Heart left ventricle (tissue), 16 donors: ENCODE measurements around the gene XRCC2. TPM values are rescaled to one million over a fixed set of nuclear protein-coding genes. Genes with fewer than 3 reads are reported as not detected.

Experiments
- ATAC-seq, 4 donors: fragments of 200-7000 bp; cut with Tn5 transposase; one replicate each; pipeline ENCODE4 v1.9.1; 2020 to 2022; ENCODE audit warnings: moderate library complexity in 4 of 4, mild to moderate bottlenecking in 3 of 4, moderate number of reproducible peaks in 1 of 4
- DNase-seq, 5 donors: peaks; one replicate each; pipeline ENCODE4 v3.0.0-alpha.2; 2020
- H3K27ac ChIP-seq, 12 donors: fragments of 200-600 bp; sonication (generic) in 4 of 12; one replicate each; pipeline versions ENCODE4 v1.5.0 to v1.8.0; 2016 to 2022; ENCODE audit warnings: mild to moderate bottlenecking in 2 of 12
- H3K27me3 ChIP-seq, 9 donors: fragments of 200-600 bp; sonication (generic) in 2 of 9; one replicate each; pipeline versions ENCODE4 v1.5.1 to v1.8.0; 2016 to 2022; ENCODE audit warnings: mild to moderate bottlenecking in 3 of 9
- H3K36me3 ChIP-seq, 9 donors: fragments of 200-600 bp; sonication (generic) in 2 of 9; one replicate each; pipeline versions ENCODE4 v1.5.0 to v1.8.0; 2018 to 2022; ENCODE audit warnings: mild to moderate bottlenecking in 2 of 9
- H3K4me1 ChIP-seq, 12 donors: fragments of 200-600 bp; sonication (generic) in 4 of 12; one replicate each; pipeline versions ENCODE4 v1.5.0 to v1.8.0; 2016 to 2022; ENCODE audit warnings: mild to moderate bottlenecking in 3 of 12
- H3K4me3 ChIP-seq, 12 donors: fragments of 200-600 bp; sonication (generic) in 4 of 12; one replicate each; pipeline versions ENCODE4 v1.5.0 to v1.8.0; 2017 to 2022; ENCODE audit warnings: mild to moderate bottlenecking in 9 of 12, moderate library complexity in 4 of 12
- H3K9me3 ChIP-seq, 12 donors: fragments of 200-600 bp; sonication (generic) in 4 of 12; one replicate each; pipeline versions ENCODE4 v1.5.0 to v1.8.0; 2016 to 2022; ENCODE audit warnings: mild to moderate bottlenecking in 1 of 12
- CTCF ChIP-seq, 12 donors: fragments of 200-600 bp; sonication (generic) in 4 of 12; IDR thresholded peaks; one replicate each; pipeline versions ENCODE4 v1.5.0 to v1.8.0; 2018 to 2022; ENCODE audit warnings: antibody characterized with exemption in 12 of 12, mild to moderate bottlenecking in 5 of 12
- POLR2A ChIP-seq, 2 donors: fragments of 450-650 bp; IDR thresholded peaks; one replicate each; pipeline ENCODE4 v1.6.1; 2017; ENCODE audit warnings: antibody characterized with exemption in 2 of 2, mild to moderate bottlenecking in 2 of 2, moderate library complexity in 2 of 2
- WGBS, 4 donors: extraction: QIAGEN DNeasy Blood & Tissue Kit in 2 of 4; methylation state at CpG; one replicate each; pipeline versions ENCODE4 v1.1.5 to v1.1.7; 2013 to 2018; 5-methylcytosine and 5-hydroxymethylcytosine counted together
- intact Hi-C, 10 donors: fragments of 100-400 bp; cut with DNase I; formaldehyde crosslinking; loops; one replicate each; pipeline versions ENCODE4 v1.11.1 to v1.14.2; 2022
- polyA plus RNA-seq, 2 donors: library from polyadenylated mRNA; stranded (reverse); fragments of 200-250 nt; gene quantifications; one replicate each; pipeline ENCODE4 v1.2.3, GENCODE V29; 2013
- total RNA-seq, 9 donors: library from RNA; depleted of rRNA in 2 of 9; stranded (reverse); fragments of >200 nt in 2 of 9; fragmentation: NEBNext Ultra II Directional in 3 of 9; extraction: Animal tissue kit (Norgen Biotek cat#: 25700) in 3 of 9; gene quantifications; one replicate each; pipeline versions ENCODE4 v1.1.0 to v1.2.4, GENCODE V29; 2016 to 2023
- donor health status: ischemic (EF 13 %, LVEDD 7.1; RV severe dilation, severe dysfunction).
- donor health status: healthy with polysubstance abuse.
- donor health status: DM: no; HTN: yes; CAD: no.
- donor health status: DM: no; HTN: no; CAD: no.
- donor health status: ischemic (EF 25% LVEDD 6.9; RV normal size, moderate dysfunction).
- donor health status: ischemic (EF 25% LVEDD 5.7; RV mildly dilated, moderate dysfunction).
- donor health status: healthy.
- donor health status: DM: yes; HTN: yes; CAD: no.
- donor health status: ischemic (EF 35%, LVEDD 5.7; RV mildly dilated, moderate dysfunction).
- donor health status: nonischemic (EF 11% LVEDD 7.7; RV severe dilation, severe dysfunction).
- donor health status: DM: yes; HTN: yes; CAD: no.
- donor health status: PGD.
- donor health status: ischemic (EF 29% LVEDD 5.4; RV normal size, mild dysfunction).
- donor health status: nonischemic (EF 23%, LVEDD 6.1; RV moderate dilation, normal function).

XRCC2 gene
- total and polyA plus RNA-seq, 11 donors, result 0.14 to 0.85 (median 0.36) TPM

DNA sequence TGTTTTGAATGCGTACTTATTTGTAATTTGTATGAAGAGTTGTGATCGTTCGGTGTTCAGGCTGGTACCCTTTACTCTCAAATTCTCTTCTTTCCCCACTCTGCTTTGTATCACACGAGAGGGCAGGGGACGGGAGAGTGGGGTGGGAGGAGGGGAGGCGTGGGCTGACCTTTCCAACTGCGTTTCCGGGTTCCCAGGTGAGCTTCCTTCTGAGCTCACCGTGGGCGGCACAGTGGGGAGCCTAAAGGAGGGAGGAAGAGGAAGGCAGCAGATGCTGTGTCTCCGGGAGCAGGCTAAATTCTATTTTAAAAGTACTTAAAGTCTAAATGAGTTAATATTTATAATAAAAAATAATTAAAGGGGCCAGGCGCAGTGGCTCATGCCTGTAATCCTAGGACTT, 7.4 kb upstream of the XRCC2 start:
- H3K36me3 ChIP-seq, result no peaks in the 10 kb centered on the region
- no peaks in the 10 kb centered on the region for H3K27me3 ChIP-seq
- WGBS, 4 donors, result 57 to 65% (median 60%) methylated on average over 12 of the region's 12 CpGs
- DNase-seq (no peak), ATAC-seq (no peak)
- intact Hi-C loops, result no loop called here
- H3K4me3 ChIP-seq, result no peak overlapping the region
- peaks cover 0 to 4% (median 0%) of the 10 kb centered on the region in 12 donors for H3K9me3 ChIP-seq
- H3K27ac ChIP-seq, result no peak overlapping the region
- TF ChIP-seq CTCF (IDR thresholded peaks at IDR 0.05) (no peak), POLR2A (IDR thresholded peaks at IDR 0.05) (no peak)
- H3K4me1 ChIP-seq, result no peaks in the 10 kb centered on the region

GRCh38 chr7:152677808-152678670, 2.1 kb upstream of the XRCC2 start:
- Histone ChIP-seq H3K36me3 (no peaks in the 10 kb centered on the region), H3K4me3 (no peak overlapping the region), H3K4me1 (peaks cover 0 to 16% (median 9%) of the 10 kb centered on the region in 12 donors), H3K9me3 (peaks cover 0 to 4% (median 0%) of the 10 kb centered on the region in 12 donors), H3K27ac (no peak overlapping the region), H3K27me3 (no peaks in the 10 kb centered on the region)
- intact Hi-C loops, result loop anchor here in 6 of 10 donors (5.0 to 10.0 kb wide), 5 partner anchors 79 to 333 kb away; partner anchors contain the start of genes ACTR3B (in 2 of the 6) and KMT2C (in 2 of the 6)
- DNase-seq (no peak), ATAC-seq (no peak)
- 86 to 89% (median 88%) methylated on average over 11 of the region's 11 CpGs for WGBS, 4 donors
- TF ChIP-seq CTCF (IDR thresholded peaks at IDR 0.05) (no peak), POLR2A (IDR thresholded peaks at IDR 0.05) (no peak)

- no peaks in the 10 kb centered on the region for H3K27me3 ChIP-seq
- H3K9me3 ChIP-seq, result no peaks in the 10 kb centered on the region
- intact Hi-C loops, result loop anchor here in 7 of 10 donors (5.0 to 10.0 kb wide), 6 partner anchors 82 to 330 kb away; partner anchors contain the start of genes ACTR3B (in 2 of the 7) and KMT2C (in 2 of the 7)
- TF ChIP-seq CTCF (IDR thresholded peaks at IDR 0.05), result no peak
- TF ChIP-seq POLR2A (IDR thresholded peaks at IDR 0.05), result no peak
- ATAC-seq (no peak), DNase-seq (no peak)
- peaks cover 0 to 16% (median 9%) of the 10 kb centered on the region in 12 donors for H3K4me1 ChIP-seq
- no peak overlapping the region for H3K27ac ChIP-seq
- peak overlapping the region in 11 of 12 donors; percentile 48 to 85 (median 66) for H3K4me3 ChIP-seq
- no peaks in the 10 kb centered on the region for H3K36me3 ChIP-seq
- 7 to 10% (median 9%) methylated on average over 16 of the region's 16 CpGs for WGBS, 4 donors
Observed at GRCh38 chr7:152674860-152675758, 832 bp downstream of the XRCC2 start.
